Fibroblast of lung (primary cell): ENCODE results near the gene ATP11A. TPM values are rescaled to one million over a fixed set of nuclear protein-coding genes. Genes with fewer than 3 reads are reported as not detected.

Experiments
- DNase-seq, 2 donors: peaks; one replicate each; pipeline versions ENCODE4 v3.0.0 to v3.0.0-alpha.2; 2010; ENCODE audit warnings: low read depth in 2 of 2
- H2AFZ ChIP-seq: 2 replicates; pipeline ENCODE4 v1.5.1; 2012; ENCODE audit warnings: low read length, control low read depth, inconsistent platforms
- H3K27ac ChIP-seq: 2 replicates; pipeline ENCODE4 v1.5.1; 2011; ENCODE audit warnings: low read length, control low read depth; ENCODE audit not compliant: insufficient read depth
- H3K27me3 ChIP-seq: 2 replicates; pipeline ENCODE4 v1.5.1; 2011; ENCODE audit warnings: mild to moderate bottlenecking, low read length; ENCODE audit not compliant: control insufficient read depth, insufficient read depth
- H3K36me3 ChIP-seq: 2 replicates; pipeline ENCODE4 v1.5.1; 2011; ENCODE audit warnings: low read length; ENCODE audit not compliant: control insufficient read depth, insufficient read depth
- H3K4me1 ChIP-seq: 2 replicates; pipeline ENCODE4 v1.5.1; 2011; ENCODE audit warnings: low read length; ENCODE audit not compliant: control insufficient read depth, insufficient read depth; ENCODE audit errors: extremely low read depth
- H3K4me2 ChIP-seq: 2 replicates; pipeline ENCODE4 v1.5.1; 2011; ENCODE audit warnings: low read length, control low read depth; ENCODE audit not compliant: insufficient read depth; ENCODE audit errors: extremely low read depth
- H3K4me3 ChIP-seq, 4 experiments: fragments of 200-600 bp in 1 of 4; sonication (generic) in 1 of 4; replicated peaks in 1 of 4; 2 replicates each; pipeline ENCODE4 v1.5.1; 2011 to 2016; ENCODE audit warnings: low read length in 4 of 4, low read depth in 3 of 4, mild to moderate bottlenecking in 3 of 4, control low read depth in 2 of 4, inconsistent platforms in 1 of 4, mixed read lengths in 1 of 4; ENCODE audit not compliant: insufficient read depth in 1 of 4; ENCODE audit errors: control extremely low read depth in 1 of 4
- H3K79me2 ChIP-seq: 2 replicates; pipeline ENCODE4 v1.5.1; 2012; ENCODE audit warnings: mild to moderate bottlenecking, low read length, inconsistent platforms; ENCODE audit not compliant: control insufficient read depth, insufficient read depth
- H3K9ac ChIP-seq: 2 replicates; pipeline ENCODE4 v1.5.1; 2011; ENCODE audit warnings: mild to moderate bottlenecking, low read length, control low read depth; ENCODE audit not compliant: insufficient read depth
- H3K9me3 ChIP-seq: 2 replicates; pipeline ENCODE4 v1.5.1; 2012; ENCODE audit warnings: low read depth, low read length; ENCODE audit not compliant: control insufficient read depth, insufficient read depth
- H4K20me1 ChIP-seq: 2 replicates; pipeline ENCODE4 v1.5.1; 2011; ENCODE audit warnings: low read length; ENCODE audit not compliant: control insufficient read depth, insufficient read depth; ENCODE audit errors: extremely low read depth
- CTCF ChIP-seq, 2 donors: IDR thresholded peaks in 1 of 2; conservative IDR thresholded peaks in 1 of 2; 1 replicate in 1 of 2; 2 replicates in 1 of 2; pipeline ENCODE4 v1.5.1; 2011 to 2012; ENCODE audit warnings: low read length in 2 of 2, control low read depth in 1 of 2, inconsistent platforms in 1 of 2, low read depth in 1 of 2, mild to moderate bottlenecking in 1 of 2
- EZH2 ChIP-seq: IDR thresholded peaks from 2 replicates; pipeline ENCODE4 v1.5.1; 2012; ENCODE audit warnings: low read length, control low read depth, mild to moderate bottlenecking; ENCODE audit errors: missing control alignments
- polyA plus RNA-seq, 2 donors: library from polyadenylated mRNA; depleted of rRNA in 1 of 2; stranded (reverse) in 1 of 2; unstranded in 1 of 2; fragments of >200 nt; gene quantifications; 2 replicates each; pipeline ENCODE4 v1.2.1, GENCODE V29; 2011 to 2012; ENCODE audit warnings: missing spikeins in 1 of 2
- total RNA-seq: library from RNA; depleted of rRNA; stranded (reverse); fragments of >200 nt; gene quantifications from 2 replicates; pipeline ENCODE4 v1.2.1, GENCODE V29; 2014

The ATP11A gene
- total and polyA plus RNA-seq, 2 donors (not counting 1 experiment from before 2014, with no cell fraction given) = 2.3 to 7.8 TPM

DNA sequence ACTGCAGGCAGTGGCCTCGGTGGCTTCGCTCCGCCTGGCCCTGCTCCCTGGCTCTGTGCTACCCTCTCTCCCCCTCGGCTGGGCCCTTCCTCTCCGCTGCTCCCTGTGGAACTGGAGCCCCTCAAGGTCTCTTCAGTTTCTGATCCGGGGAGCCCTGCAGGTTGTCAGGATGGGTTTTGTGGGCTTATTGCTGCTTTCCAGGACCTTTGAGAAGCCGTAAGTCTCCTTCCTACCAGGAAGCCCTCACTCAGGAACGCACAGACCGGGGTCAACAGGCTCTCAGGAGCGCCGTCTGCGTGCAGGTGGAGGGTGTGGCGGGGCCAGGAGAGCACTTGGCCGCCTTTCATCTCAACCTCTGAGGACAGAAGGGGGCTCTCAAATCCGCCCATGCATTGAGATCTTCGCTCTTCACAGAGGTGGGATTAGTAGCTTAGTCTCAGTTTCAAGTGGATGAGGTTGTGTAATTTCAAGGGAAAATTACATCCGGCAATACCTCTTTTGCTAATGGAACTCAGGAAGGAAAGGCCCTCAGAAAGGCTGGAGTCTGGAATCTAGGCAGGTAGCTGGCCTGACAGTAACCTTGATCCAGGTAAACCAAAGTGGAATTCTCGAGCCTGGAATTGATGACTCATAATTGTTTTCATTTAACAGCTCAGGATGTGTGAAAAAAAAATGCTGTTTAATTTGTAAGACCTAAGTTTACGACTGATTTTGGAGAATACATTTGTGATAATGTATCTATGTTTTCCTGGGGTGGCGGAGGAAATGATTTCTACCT lies 102.0 kb downstream of the ATP11A start:
- Histone ChIP-seq H3K27ac (no peak overlapping the region), H3K27me3 (no peaks in the 10 kb centered on the region), H3K9me3 (no peaks in the 10 kb centered on the region), H3K36me3 (no peaks in the 10 kb centered on the region), H4K20me1 (no peaks in the 10 kb centered on the region), H2AFZ (no peak overlapping the region), H3K4me1 (no peaks in the 10 kb centered on the region), H3K4me2 (no peak overlapping the region), H3K79me2 (no peaks in the 10 kb centered on the region), H3K9ac (no peak overlapping the region), H3K4me3 (no peak overlapping the region)
- TF ChIP-seq EZH2 (no peak), CTCF (conservative IDR thresholded peaks at IDR 0.05 in 1 of 2, IDR thresholded peaks at IDR 0.05 in 1 of 2; ENCODE audit: low read depth in 1 of 2, low read length in 2 of 2) (no peak)
- DNase-seq = no peak

DNA sequence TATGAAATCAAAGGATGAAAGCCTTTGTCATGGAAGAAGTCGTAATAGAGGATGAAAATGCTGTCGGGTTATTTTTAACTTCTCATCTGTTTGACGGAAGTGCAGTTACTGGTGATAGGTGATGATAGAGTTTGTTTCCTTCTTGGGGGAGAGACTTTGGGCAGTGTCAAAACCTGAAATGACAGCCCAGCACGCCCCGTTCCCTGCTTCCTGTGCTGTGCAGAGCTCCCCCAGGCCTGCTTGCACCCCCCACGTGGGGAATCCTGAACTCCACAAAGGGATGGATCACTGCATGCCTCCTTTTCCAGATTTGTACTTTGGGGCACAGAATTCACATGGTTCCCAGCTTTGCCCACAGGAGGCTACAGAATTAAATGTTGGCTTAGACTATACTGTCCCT lies 102.7 kb downstream of the ATP11A start:
- no peak overlapping the region for H3K9ac ChIP-seq
- H3K27me3 ChIP-seq = no peaks in the 10 kb centered on the region
- no peaks in the 10 kb centered on the region for H3K4me1 ChIP-seq
- H4K20me1 ChIP-seq = no peaks in the 10 kb centered on the region
- no peak overlapping the region for H3K4me2 ChIP-seq
- H2AFZ ChIP-seq = no peak overlapping the region
- H3K27ac ChIP-seq = no peak overlapping the region
- H3K4me3 ChIP-seq = no peak overlapping the region
- H3K9me3 ChIP-seq = no peaks in the 10 kb centered on the region
- TF ChIP-seq EZH2 (no peak), CTCF (conservative IDR thresholded peaks at IDR 0.05 in 1 of 2, IDR thresholded peaks at IDR 0.05 in 1 of 2; ENCODE audit: low read depth in 1 of 2, low read length in 2 of 2) (no peak)
- no peaks in the 10 kb centered on the region for H3K79me2 ChIP-seq
- H3K36me3 ChIP-seq = no peaks in the 10 kb centered on the region
- DNase-seq = no peak

DNA sequence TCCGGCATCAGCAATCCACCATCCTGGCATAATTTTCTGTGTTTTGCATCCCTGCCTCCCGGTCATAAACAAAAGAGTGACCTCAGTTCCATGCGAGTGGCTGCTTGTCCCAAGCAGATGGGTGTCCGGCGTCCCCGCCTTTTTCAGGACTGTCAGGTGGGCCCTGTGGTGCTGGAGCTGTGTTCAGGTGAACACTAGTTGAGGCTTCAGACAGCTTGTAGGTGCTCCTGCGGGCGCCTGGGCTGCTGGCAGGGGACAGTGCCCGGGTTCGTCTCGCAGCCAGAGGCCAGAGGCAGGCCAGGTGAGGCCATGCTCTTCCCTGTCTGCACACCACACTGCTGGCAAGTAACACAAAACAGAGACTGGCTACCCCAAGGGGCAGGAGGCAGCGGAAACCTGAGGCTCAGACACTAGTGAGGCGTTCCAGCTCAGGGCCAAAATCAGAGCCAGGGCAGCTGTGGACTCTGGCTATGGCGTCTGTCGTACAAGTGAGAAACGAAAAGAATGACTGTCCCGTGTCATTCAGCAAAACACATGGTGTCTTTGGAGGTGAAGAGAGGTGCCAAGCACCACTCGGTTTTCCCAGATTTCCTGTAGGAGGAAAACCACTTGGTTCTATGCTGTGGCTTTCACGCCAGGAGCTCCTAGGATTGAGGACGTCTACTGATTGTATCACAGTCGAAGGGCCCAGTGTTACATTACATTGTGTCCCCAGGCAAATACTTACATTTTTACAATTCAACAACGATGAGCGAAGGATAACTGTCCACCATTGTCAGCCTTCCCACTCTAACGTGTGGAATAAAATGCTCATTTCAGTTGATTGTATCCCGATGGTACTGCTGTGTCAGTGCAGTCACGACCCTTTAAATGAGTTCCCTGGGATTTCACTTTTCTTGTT lies 104.0 kb downstream of the ATP11A start:
- Histone ChIP-seq H2AFZ (no peak overlapping the region), H3K27ac (no peak overlapping the region), H3K4me2 (no peak overlapping the region), H3K9me3 (no peaks in the 10 kb centered on the region), H3K4me3 (no peak overlapping the region), H3K27me3 (no peaks in the 10 kb centered on the region), H3K4me1 (no peaks in the 10 kb centered on the region), H3K9ac (no peak overlapping the region), H3K36me3 (no peaks in the 10 kb centered on the region), H3K79me2 (no peaks in the 10 kb centered on the region), H4K20me1 (no peaks in the 10 kb centered on the region)
- TF ChIP-seq EZH2 = no peak
- no peak for TF ChIP-seq CTCF (conservative IDR thresholded peaks at IDR 0.05 in 1 of 2, IDR thresholded peaks at IDR 0.05 in 1 of 2; ENCODE audit: low read depth in 1 of 2, low read length in 2 of 2)
- DNase-seq = no peak
